ENCODE data around the gene PTPRA.

- TF ChIP-seq, protein P1, sequence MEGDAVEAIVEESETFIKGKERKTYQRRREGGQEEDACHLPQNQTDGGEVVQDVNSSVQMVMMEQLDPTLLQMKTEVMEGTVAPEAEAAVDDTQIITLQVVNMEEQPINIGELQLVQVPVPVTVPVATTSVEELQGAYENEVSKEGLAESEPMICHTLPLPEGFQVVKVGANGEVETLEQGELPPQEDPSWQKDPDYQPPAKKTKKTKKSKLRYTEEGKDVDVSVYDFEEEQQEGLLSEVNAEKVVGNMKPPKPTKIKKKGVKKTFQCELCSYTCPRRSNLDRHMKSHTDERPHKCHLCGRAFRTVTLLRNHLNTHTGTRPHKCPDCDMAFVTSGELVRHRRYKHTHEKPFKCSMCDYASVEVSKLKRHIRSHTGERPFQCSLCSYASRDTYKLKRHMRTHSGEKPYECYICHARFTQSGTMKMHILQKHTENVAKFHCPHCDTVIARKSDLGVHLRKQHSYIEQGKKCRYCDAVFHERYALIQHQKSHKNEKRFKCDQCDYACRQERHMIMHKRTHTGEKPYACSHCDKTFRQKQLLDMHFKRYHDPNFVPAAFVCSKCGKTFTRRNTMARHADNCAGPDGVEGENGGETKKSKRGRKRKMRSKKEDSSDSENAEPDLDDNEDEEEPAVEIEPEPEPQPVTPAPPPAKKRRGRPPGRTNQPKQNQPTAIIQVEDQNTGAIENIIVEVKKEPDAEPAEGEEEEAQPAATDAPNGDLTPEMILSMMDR (IDR thresholded peaks at IDR 0.05): no peak
- TF ChIP-seq POLR2A (IDR thresholded peaks at IDR 0.05): no peak
Observed at GRCh38 chr20:2911200-2911599, 37.9 kb downstream of the PTPRA start.

Measured in heart left ventricle (tissue), 13 donors.